Measurements from ENCODE around the gene SLC17A2.

SLC17A2 gene

DNA sequence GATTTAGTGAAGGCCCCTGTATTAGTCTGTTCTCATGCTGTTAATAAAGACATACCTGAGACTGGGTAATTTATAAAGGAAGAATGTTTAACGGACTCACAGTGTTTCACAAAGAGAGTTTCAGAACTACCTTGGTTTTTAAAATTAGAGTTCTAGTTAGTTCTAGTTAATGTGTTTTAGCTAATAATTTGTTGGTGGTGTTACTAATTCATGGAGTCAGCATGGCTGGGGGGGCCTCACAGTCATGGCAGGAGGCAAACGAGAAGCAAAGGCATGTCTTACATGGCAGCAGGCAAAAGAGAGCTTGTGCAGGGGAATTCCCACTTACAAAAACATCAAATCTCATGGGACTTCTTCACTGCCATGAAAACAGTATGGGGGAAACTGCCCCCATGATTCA lies 44.4 kb downstream of the SLC17A2 start:
- no peak for DNase-seq (ENCODE audit: low read depth in 2 of 2)

DNA sequence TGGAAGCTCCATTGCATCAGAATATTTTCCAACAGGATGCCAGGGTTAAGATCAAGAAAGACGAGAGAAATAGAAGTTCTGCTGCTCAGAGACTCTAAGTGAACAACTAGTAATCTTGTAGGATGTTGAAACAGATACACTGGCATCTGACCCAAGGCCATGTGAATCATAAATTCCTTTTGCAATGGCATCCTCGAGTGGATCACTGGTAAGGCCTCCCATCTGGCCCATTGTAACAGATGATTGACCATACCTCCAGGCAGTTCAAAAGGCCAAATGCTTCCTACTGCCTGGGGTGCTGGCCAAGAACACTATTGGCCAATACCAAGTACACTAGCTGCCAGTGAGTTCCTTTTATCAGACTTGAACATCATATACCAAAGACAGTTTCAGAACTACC lies 46.5 kb downstream of the SLC17A2 start:
- no peak for DNase-seq (ENCODE audit: low read depth in 2 of 2)

DNA sequence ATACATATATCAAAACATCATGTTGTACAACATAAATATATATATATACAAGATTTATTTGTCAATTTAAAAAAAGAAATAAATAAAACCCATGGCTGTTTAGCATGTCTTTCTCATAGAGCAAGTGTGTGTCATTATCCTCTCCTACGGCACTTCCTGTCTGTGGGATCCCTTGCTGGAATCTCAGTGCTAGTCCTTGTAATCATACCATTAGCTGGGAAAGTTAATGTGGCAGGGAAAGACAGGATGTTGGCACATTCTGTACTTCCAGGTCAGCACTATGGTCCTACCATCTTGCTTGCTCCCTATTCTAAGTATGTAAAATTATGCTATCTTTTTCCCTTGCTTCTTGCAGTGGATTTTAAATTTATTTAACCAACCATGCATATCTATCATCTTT lies 47.0 kb downstream of the SLC17A2 start:
- no peak for DNase-seq (ENCODE audit: low read depth in 2 of 2)

DNA sequence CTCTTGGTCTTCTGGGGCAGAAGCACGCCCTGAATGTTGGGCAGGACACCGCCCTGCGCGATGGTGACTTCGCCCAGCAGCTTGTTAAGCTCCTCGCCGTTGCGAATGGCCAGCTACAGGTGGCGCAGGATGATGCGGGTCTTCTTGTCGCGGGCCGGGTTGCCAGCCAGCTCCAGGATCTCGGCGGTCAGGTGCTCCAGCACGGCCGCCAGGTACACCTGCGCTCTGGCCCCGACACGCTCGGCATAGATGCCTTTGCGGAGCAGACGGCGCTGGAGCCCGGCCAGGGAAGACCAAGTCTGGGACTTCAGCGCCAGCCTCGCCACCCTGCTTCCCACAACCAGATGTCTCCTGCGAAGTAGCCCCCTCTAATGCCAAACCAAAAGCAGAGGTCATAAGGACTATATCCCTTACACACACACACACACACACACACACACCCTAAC lies 48.4 kb downstream of the SLC17A2 start:
- DNase-seq (ENCODE audit: low read depth in 2 of 2), result peak; percentile 6 to 8

DNA sequence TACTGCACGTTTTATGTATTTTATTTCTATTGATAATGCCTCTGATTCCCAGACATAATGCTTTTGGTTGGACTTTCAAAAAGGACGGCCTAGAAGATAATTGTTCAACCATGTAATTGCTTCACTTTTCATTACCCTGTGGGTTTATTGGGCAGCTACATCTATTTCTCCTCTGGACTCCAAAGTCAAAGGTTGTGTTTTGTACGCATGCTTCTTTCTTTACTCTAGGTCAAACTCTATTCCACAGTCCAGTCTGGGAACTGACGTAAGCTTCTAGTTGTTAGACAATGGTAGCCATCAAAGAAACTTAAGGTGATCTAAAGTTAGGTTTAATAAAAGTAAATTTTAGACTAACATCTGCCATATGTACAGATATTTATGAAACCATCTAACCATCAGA lies 49.9 kb downstream of the SLC17A2 start:
- no peak for DNase-seq (ENCODE audit: low read depth in 2 of 2)

DNA sequence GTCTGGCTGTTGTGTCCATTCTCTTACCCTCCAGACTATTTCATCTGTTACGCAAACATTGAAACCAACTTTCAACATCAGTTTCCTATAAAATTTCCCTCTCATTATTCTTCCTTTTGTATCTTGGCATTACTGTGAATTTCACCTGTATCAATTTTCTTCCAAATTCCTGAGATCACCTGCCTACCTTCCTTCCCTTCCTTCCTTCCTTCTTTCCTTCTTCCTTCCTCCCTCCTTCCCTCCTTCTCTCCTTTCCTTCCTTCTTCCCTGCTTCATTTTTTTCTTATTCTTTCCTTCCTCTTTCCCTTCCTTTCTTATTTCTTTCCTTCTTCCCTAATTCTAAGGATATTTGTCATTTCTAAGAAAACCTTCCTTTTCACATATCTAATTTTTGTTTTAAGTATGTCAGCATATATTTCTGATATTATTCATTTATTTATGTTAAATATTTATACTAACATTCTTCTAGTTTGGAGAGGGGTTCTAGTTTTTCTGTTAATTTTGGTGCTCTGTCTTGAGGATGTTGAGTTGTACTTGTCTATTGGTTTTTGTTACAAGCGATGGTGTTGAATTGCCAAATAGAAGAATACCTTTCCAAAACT lies 51.7 kb downstream of the SLC17A2 start:
- DNase-seq (ENCODE audit: low read depth in 2 of 2), result no peak

DNA sequence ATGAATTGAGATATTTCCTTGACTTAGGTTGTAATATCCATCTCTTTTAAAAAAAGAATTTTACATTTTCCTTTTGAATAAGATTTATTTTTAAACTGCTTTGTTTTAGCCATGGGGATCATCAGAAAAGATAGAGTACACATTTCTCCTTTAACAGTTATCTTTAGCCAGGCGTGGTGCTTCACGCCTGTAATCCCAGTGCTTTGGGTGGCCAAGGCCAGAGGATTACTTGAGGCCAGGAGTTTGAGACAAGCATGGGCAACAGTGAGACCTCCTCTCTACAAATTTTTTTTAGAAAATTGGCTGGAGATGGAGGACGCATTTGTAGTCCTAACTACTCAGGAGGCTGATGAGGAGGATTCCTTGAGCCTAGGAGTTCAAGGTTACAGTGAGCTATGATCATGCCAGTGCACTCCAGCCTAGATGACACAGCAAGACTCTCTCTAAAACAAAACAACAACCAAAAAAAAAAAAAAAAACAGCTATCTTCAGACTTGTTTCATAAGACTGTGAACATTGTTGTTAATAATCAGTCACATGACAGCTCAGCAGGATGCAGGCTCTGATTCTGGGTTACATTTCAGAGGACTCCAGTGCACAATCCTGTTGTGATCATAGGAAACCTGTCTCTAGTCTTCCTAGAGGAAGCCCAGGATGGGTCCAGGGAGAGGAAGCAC lies 54.4 kb downstream of the SLC17A2 start:
- no peak for DNase-seq (ENCODE audit: low read depth in 2 of 2)

DNA sequence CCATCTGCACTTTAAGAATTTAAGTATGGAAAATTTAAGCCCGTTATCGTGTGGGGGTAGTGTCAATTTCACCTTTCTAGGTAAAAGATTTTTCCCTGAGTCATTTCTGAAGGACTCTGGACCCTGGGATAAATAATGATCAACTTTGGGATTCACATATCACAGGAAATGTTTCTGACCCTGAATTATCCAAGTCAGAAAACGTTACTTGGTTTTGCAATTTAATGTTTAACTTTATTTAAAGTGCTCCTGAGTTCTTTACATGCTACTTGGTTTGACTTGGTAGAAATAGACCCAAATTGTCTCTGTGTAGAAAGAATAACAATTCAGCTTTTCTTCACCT lies 55.0 kb downstream of the SLC17A2 start:
- DNase-seq (ENCODE audit: low read depth in 2 of 2), result no peak

DNA sequence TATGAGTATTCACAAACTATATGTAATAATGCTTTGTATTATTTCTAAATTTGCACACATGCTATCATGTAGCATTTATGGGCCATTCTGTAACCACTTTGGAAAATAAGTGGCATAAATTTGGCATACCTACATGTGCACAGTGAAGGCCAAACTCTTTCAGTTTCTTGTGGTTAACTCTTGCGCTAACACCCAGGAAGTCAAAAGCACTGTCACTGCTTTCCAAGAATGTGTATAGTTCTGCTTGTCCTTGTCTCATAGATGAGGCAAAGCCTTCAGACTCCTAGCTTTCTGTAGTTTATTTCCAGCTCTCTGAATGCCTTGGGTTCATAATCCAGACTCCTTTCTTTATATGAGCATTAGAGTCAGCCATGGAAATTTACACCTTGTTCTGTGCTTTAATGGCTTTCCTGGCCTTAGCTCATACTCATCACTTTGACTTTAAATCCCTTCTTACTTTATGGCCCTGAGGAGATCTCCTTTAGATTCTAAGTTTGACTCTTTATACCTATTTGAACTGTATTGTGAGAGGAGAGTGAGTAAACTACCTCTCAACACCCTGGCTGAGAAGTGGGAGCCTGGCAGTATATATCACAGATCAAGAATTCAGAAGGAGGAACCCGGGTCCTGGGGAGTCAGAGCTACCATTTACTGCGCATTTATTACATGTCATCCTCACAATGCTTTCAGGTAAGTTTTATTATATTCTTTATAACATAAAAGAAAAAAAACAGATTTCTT lies 55.5 kb downstream of the SLC17A2 start:
- DNase-seq (ENCODE audit: low read depth in 2 of 2), result no peak

DNA sequence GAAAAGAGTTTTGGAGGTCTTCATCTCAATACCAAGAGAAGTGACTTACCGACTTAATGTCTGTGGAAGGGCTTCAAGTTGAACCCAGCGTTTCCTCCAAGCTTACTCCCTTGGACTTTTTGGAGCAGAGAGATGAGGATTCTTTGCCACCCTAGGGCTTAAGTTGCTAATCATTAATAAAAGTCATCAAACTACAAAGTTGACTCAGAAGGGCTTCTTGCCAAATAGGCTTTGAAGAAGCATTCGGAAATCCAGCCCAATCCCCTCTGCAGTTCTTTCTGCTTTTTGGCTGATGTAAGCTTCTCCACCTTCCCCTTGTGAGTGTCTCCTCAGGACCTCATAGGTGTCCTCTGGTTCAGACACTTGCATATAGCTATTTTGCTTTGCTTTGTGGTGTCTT lies 56.4 kb downstream of the SLC17A2 start, which contains the start of gene SLC17A3:
Gene SLC17A3 (minus strand): TSS at position 126 of the 400 bp plus-strand sequence. CDS start 5,856 bp downstream, outside the sequence.
- DNase-seq (ENCODE audit: low read depth in 2 of 2), result no peak

DNA sequence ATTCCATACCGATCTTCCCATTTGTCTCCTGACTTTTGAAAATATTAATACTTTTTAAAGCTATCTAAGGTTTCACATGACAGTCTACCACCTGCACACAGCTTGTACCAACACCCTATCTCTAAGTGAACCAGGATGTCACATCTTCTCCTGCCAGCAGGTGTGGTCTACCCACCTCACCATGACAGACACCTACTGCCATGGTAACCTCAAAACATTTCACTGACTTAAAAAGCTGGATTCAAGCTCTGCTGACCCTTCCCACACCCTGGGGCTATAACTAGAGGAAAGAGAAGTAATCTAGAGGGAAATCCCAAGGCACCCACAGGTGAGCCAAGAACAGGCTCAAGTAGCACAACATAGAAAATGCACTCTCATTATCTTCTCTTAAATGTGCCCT lies 57.7 kb downstream of the SLC17A2 start:
- DNase-seq (ENCODE audit: low read depth in 2 of 2), result no peak

DNA sequence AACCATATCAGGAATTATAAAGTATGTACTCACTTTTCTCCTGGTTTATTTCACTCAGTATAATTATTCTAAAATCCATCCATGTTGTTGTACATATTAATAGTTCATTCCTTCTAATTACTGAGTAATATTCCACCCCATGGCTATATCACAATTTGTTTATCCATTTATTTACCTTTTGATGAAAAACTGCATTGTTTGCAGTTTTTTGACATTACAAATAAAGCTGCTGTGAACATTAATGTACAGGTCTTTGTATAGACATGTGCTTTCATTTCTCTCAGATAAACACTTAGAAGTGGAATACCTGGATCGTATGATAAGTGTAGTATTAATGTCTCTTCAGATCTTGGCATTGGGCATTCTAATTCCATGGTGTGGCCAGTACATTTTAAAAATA lies 60.7 kb downstream of the SLC17A2 start:
- no peak for DNase-seq (ENCODE audit: low read depth in 2 of 2)

DNA sequence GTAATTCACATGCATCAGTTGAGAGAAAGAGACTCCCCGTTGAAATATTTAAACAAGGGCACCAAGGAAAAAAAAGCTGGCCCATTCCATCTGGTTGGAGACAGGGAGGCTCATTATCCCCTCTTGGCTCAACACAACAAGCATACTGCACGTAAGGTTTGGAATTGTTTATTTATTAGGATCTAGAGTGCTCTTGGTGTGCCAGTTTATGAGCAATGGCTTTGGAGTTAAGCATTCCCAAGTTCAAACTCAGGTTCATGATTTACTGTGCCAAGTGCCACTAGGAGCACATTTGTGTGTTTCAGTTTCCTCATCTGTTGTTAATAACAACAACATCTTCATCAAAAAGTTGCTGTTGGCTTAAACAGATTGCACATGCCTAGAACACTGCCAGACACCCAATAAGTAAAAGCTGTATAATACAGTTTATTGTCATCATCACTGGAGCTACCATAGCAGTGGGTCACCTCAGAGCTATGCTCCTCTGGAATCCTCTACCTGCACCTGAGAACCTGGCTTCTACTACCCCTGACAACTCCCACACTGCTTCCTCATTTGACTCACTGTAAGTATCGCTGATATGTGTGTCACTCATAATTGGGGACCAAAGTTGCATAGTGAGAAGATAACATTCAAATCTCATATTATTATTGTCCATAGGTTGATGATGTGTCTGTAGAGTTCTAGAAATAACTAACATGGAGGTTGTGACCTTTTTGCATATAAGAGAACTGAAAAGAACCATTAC lies 61.9 kb downstream of the SLC17A2 start:
- DNase-seq (ENCODE audit: low read depth in 2 of 2), result no peak

DNA sequence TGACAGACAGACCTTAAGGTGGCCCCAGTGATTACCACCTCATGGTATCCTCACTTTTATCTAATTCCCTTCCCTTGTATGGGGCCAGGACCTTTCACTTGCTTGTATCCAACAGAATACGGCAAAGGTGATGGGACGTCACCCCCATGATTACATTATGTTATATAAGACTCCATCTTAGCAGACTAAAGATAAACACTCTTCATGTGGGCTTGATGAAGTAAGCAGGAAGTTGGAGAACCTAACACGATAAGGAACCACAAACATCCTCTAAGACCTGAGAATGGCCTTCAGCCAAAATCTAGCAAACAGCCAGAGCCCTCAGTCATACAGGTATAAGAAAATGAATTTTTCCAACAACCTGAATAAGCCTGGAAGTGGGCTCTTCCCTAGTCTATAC lies 64.5 kb downstream of the SLC17A2 start:
- DNase-seq (ENCODE audit: low read depth in 2 of 2), result no peak

DNA sequence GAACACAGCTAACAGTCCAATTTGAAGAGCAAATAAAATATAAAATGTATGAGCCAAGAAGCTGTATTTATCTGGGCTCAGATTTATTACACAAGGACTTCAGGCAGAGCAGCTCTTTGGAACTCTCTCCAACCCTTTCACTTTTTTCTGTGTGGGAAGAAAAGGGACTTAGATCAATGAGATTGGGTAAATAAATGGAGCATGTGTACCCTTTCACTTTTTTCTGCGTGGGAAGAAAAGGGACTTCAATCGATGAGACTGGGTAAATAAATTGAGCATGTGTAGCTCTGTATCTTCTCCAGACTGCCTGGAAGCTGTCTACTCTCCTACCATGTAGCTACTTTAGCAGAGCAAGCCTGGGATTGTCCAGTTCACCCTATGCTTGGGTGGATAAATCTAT lies 67.1 kb downstream of the SLC17A2 start:
- DNase-seq (ENCODE audit: low read depth in 2 of 2), result no peak

Data from activated CD4-positive, alpha-beta T cell treated with anti-CD3 and anti-CD28 coated beads for 24 hours (primary cell).